ENCODE results near the gene COL26A1.
"Not testable (repeated sequence)": the region's sequence is repeated elsewhere in the genome, so short reads cannot be mapped to it uniquely, and the experiment has no call there.

Gene COL26A1

DNA sequence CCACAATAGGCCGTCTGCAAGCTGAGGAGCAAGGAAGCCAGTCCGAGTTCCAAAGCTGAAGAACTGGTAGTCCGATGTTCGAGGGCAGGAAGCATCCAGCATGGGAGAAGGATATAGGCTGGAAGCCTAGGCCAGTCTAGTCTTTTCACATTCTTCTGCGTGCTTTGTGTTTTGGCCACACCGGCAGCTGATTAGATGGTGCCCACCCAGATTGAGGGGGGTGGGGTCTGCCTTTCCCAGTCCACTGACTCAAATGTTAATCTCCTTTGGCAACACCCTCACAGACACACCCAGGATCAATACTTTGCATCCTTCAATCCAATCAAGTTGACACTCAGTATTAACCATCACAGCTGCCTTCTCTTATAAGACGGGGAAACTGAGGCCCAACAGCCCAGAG lies 142.8 kb downstream of the COL26A1 start:
- H3K4ac ChIP-seq (ENCODE audit: low read length); H3K4me3 ChIP-seq (ENCODE audit: low read length in 2 of 2); H2BK12ac ChIP-seq (ENCODE audit: low read length); H2BK15ac ChIP-seq (ENCODE audit: low read length); H3K4me1 ChIP-seq (ENCODE audit: control insufficient read depth in 2 of 2, insufficient read depth in 1 of 2, low read depth in 1 of 2, low read length in 2 of 2); H2AK5ac ChIP-seq (ENCODE audit: low read depth, low read length); H3K79me1 ChIP-seq (ENCODE audit: low read depth, low read length); H3K9me3 ChIP-seq (replicated peaks in 1 of 2; ENCODE audit: control insufficient read depth in 2 of 2, insufficient read depth in 1 of 2, low read depth in 1 of 2, low read length in 2 of 2); H3K27me3 ChIP-seq (ENCODE audit: control insufficient read depth in 3 of 3, insufficient read depth in 3 of 3, low read depth in 1 of 3, low read length in 3 of 3); H3K14ac ChIP-seq (ENCODE audit: low read length); H3K4me2 ChIP-seq (ENCODE audit: insufficient read depth, low read length, poor library complexity, severe bottlenecking); H2AFZ ChIP-seq (ENCODE audit: low read length); H4K8ac ChIP-seq (ENCODE audit: low read depth, low read length); DNase-seq (ENCODE audit: low spot score); H3K27ac ChIP-seq (replicated peaks; ENCODE audit: low read length); H3K23ac ChIP-seq (ENCODE audit: low read depth, low read length, poor library complexity); H4K91ac ChIP-seq (ENCODE audit: low read depth, low read length, poor library complexity); H3K9ac ChIP-seq (ENCODE audit: low read depth, low read length, poor library complexity); H2BK120ac ChIP-seq (ENCODE audit: low read depth, low read length); H3K18ac ChIP-seq (ENCODE audit: low read length); H2BK5ac ChIP-seq (ENCODE audit: low read length); H3K36me3 ChIP-seq (replicated peaks in 1 of 2; ENCODE audit: control insufficient read depth in 2 of 2, insufficient read depth in 2 of 2, low read length in 2 of 2): not testable (repeated sequence)
- no CpG with 5 or more reads among the region's 7 CpGs for WGBS, 2 donors (ENCODE audit: extremely low coverage in 2 of 2, insufficient read length in 2 of 2, insufficient replicate concordance in 1 of 2)

DNA sequence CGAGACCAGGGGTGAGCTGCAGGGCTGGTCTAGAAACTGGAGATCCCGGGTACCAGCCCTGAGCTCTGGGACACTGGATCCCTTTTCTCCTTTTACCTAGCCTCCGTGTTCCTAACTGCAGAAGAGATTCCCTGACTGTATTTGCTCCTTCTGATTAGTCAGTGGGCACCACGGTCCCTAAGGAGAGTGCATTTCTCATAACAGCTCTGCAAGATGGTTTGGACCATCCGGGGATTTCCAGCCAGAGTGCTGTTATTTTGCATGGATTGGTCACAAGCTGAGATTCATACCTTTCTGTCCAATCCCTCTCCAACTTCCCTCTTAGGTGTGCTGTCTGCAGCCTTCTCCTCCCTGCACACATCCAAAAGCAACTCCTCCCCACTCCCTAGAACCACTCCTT lies 143.9 kb downstream of the COL26A1 start:
- H3K23ac ChIP-seq (ENCODE audit: low read depth, low read length, poor library complexity) = no peak overlapping the region
- H2BK5ac ChIP-seq (ENCODE audit: low read length) = no peak overlapping the region
- H3K9me3 ChIP-seq (replicated peaks in 1 of 2; ENCODE audit: control insufficient read depth in 2 of 2, insufficient read depth in 1 of 2, low read depth in 1 of 2, low read length in 2 of 2) = peaks cover 0 to 4% of the 10 kb centered on the region in 2 donors
- H2BK12ac ChIP-seq (ENCODE audit: low read length) = no peak overlapping the region
- no peaks in the 10 kb centered on the region for H3K27me3 ChIP-seq (ENCODE audit: control insufficient read depth in 3 of 3, insufficient read depth in 3 of 3, low read depth in 1 of 3, low read length in 3 of 3)
- no peak overlapping the region for H3K18ac ChIP-seq (ENCODE audit: low read length)
- H2BK120ac ChIP-seq (ENCODE audit: low read depth, low read length) = no peak overlapping the region
- no peak overlapping the region for H3K4me2 ChIP-seq (ENCODE audit: insufficient read depth, low read length, poor library complexity, severe bottlenecking)
- H4K91ac ChIP-seq (ENCODE audit: low read depth, low read length, poor library complexity) = no peak overlapping the region
- H2AFZ ChIP-seq (ENCODE audit: low read length) = no peak overlapping the region
- WGBS, 2 donors (ENCODE audit: extremely low coverage in 2 of 2, insufficient read length in 2 of 2, insufficient replicate concordance in 1 of 2) = no CpG with 5 or more reads among the region's 5 CpGs
- peaks cover 0 to 9% of the 10 kb centered on the region in 2 donors for H3K36me3 ChIP-seq (replicated peaks in 1 of 2; ENCODE audit: control insufficient read depth in 2 of 2, insufficient read depth in 2 of 2, low read length in 2 of 2)
- peaks cover 5% of the 10 kb centered on the region for H3K79me1 ChIP-seq (ENCODE audit: low read depth, low read length)
- no peak overlapping the region for H3K14ac ChIP-seq (ENCODE audit: low read length)
- no peak overlapping the region for H3K4ac ChIP-seq (ENCODE audit: low read length)
- H3K4me3 ChIP-seq (ENCODE audit: low read length in 2 of 2) = no peak overlapping the region
- DNase-seq (ENCODE audit: low spot score) = no peak
- no peak overlapping the region for H3K9ac ChIP-seq (ENCODE audit: low read depth, low read length, poor library complexity)
- H4K8ac ChIP-seq (ENCODE audit: low read depth, low read length) = no peak overlapping the region
- H3K27ac ChIP-seq (replicated peaks; ENCODE audit: low read length) = no peak overlapping the region
- H2BK15ac ChIP-seq (ENCODE audit: low read length) = no peak overlapping the region
- no peaks in the 10 kb centered on the region for H3K4me1 ChIP-seq (ENCODE audit: control insufficient read depth in 2 of 2, insufficient read depth in 1 of 2, low read depth in 1 of 2, low read length in 2 of 2)
- no peak overlapping the region for H2AK5ac ChIP-seq (ENCODE audit: low read depth, low read length)

DNA sequence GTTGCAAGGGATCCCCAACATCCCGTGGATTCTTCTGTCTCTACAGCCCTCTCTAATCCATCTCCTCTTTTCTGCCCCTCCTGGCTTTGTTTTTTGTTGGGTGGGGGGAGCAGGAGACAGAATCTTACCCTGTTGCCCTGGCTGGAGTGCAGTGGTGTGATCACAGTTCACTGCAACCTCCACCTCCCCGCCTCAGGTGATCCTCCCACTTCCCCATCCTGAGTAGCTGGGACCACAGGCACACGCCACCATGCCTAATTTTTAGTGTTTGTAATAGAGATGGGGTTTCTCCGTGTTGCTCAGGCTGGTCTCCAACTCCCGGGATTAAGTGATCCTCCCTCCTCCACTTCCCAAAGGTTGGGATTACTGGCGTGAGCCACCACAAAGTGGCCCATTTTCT lies 144.7 kb downstream of the COL26A1 start:
- H3K79me1 ChIP-seq (ENCODE audit: low read depth, low read length) = peaks cover 5% of the 10 kb centered on the region
- H2BK15ac ChIP-seq (ENCODE audit: low read length) = no peak overlapping the region
- H3K4ac ChIP-seq (ENCODE audit: low read length) = no peak overlapping the region
- H3K23ac ChIP-seq (ENCODE audit: low read depth, low read length, poor library complexity) = no peak overlapping the region
- H3K27ac ChIP-seq (replicated peaks; ENCODE audit: low read length) = no peak overlapping the region
- no peak overlapping the region for H3K4me2 ChIP-seq (ENCODE audit: insufficient read depth, low read length, poor library complexity, severe bottlenecking)
- H3K4me3 ChIP-seq (ENCODE audit: low read length in 2 of 2) = no peak overlapping the region
- H2BK5ac ChIP-seq (ENCODE audit: low read length) = no peak overlapping the region
- no peak overlapping the region for H2AK5ac ChIP-seq (ENCODE audit: low read depth, low read length)
- no peak overlapping the region for H2BK120ac ChIP-seq (ENCODE audit: low read depth, low read length)
- WGBS, 2 donors (ENCODE audit: extremely low coverage in 2 of 2, insufficient read length in 2 of 2, insufficient replicate concordance in 1 of 2) = no CpG with 5 or more reads among the region's 6 CpGs
- no peak overlapping the region for H3K14ac ChIP-seq (ENCODE audit: low read length)
- H3K9ac ChIP-seq (ENCODE audit: low read depth, low read length, poor library complexity) = peak overlapping the region; percentile 3
- H4K8ac ChIP-seq (ENCODE audit: low read depth, low read length) = no peak overlapping the region
- H2BK12ac ChIP-seq (ENCODE audit: low read length) = no peak overlapping the region
- peaks cover 0 to 6% of the 10 kb centered on the region in 2 donors for H3K36me3 ChIP-seq (replicated peaks in 1 of 2; ENCODE audit: control insufficient read depth in 2 of 2, insufficient read depth in 2 of 2, low read length in 2 of 2)
- H3K18ac ChIP-seq (ENCODE audit: low read length) = peak overlapping the region; percentile 45
- peaks cover 0 to 4% of the 10 kb centered on the region in 2 donors for H3K9me3 ChIP-seq (replicated peaks in 1 of 2; ENCODE audit: control insufficient read depth in 2 of 2, insufficient read depth in 1 of 2, low read depth in 1 of 2, low read length in 2 of 2)
- peak overlapping the region; percentile 78 for H2AFZ ChIP-seq (ENCODE audit: low read length)
- H3K27me3 ChIP-seq (ENCODE audit: control insufficient read depth in 3 of 3, insufficient read depth in 3 of 3, low read depth in 1 of 3, low read length in 3 of 3) = no peaks in the 10 kb centered on the region
- no peaks in the 10 kb centered on the region for H3K4me1 ChIP-seq (ENCODE audit: control insufficient read depth in 2 of 2, insufficient read depth in 1 of 2, low read depth in 1 of 2, low read length in 2 of 2)
- DNase-seq (ENCODE audit: low spot score) = no peak
- no peak overlapping the region for H4K91ac ChIP-seq (ENCODE audit: low read depth, low read length, poor library complexity)

DNA sequence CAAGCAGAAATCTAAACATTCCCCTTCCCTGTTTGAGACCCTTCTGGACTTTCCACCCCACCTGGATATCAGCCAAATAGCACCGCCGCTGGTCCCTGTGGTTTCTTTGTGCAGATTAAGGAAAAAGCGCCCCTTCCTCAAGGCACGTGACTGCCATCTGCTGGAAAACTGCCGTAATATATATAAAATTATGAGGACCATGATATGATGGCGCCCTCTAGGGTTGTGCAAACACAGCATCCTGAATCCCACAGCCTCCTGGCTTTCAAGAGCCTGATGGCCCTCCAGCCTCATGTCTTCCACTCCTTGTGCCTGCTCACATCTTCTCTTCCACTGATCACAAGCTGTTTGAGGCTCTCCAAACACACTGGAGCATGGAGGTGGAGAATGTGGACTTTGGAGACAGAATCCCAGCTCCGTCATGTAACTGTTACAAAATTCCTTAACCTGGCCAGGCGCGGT lies 145.1 kb downstream of the COL26A1 start:
- Histone ChIP-seq H2BK12ac (ENCODE audit: low read length) (no peak overlapping the region), H3K14ac (ENCODE audit: low read length) (no peak overlapping the region), H4K91ac (ENCODE audit: low read depth, low read length, poor library complexity) (no peak overlapping the region), H2AFZ (ENCODE audit: low read length) (peak overlapping the region; percentile 78), H3K23ac (ENCODE audit: low read depth, low read length, poor library complexity) (no peak overlapping the region), H3K27ac (replicated peaks; ENCODE audit: low read length) (no peak overlapping the region), H2BK5ac (ENCODE audit: low read length) (no peak overlapping the region), H3K4ac (ENCODE audit: low read length) (no peak overlapping the region), H2BK120ac (ENCODE audit: low read depth, low read length) (no peak overlapping the region), H3K79me1 (ENCODE audit: low read depth, low read length) (peaks cover 5% of the 10 kb centered on the region), H3K9me3 (replicated peaks in 1 of 2; ENCODE audit: control insufficient read depth in 2 of 2, insufficient read depth in 1 of 2, low read depth in 1 of 2, low read length in 2 of 2) (peaks cover 0 to 4% of the 10 kb centered on the region in 2 donors), H3K4me1 (ENCODE audit: control insufficient read depth in 2 of 2, insufficient read depth in 1 of 2, low read depth in 1 of 2, low read length in 2 of 2) (no peaks in the 10 kb centered on the region), H3K9ac (ENCODE audit: low read depth, low read length, poor library complexity) (no peak overlapping the region), H3K4me2 (ENCODE audit: insufficient read depth, low read length, poor library complexity, severe bottlenecking) (no peak overlapping the region), H2BK15ac (ENCODE audit: low read length) (no peak overlapping the region), H3K18ac (ENCODE audit: low read length) (no peak overlapping the region), H3K4me3 (ENCODE audit: low read length in 2 of 2) (no peak overlapping the region), H4K8ac (ENCODE audit: low read depth, low read length) (no peak overlapping the region), H3K36me3 (replicated peaks in 1 of 2; ENCODE audit: control insufficient read depth in 2 of 2, insufficient read depth in 2 of 2, low read length in 2 of 2) (peaks cover 0 to 6% of the 10 kb centered on the region in 2 donors), H3K27me3 (ENCODE audit: control insufficient read depth in 3 of 3, insufficient read depth in 3 of 3, low read depth in 1 of 3, low read length in 3 of 3) (no peaks in the 10 kb centered on the region), H2AK5ac (ENCODE audit: low read depth, low read length) (no peak overlapping the region)
- DNase-seq (ENCODE audit: low spot score) = peak; percentile 75
- WGBS, 2 donors (ENCODE audit: extremely low coverage in 2 of 2, insufficient read length in 2 of 2, insufficient replicate concordance in 1 of 2) = no CpG with 5 or more reads among the region's 9 CpGs

All from neuronal stem cell (in vitro differentiated cells).